Posterior vena cava (tissue), 2 donors: ENCODE results near the gene TAL1. TPM values are rescaled to one million over a fixed set of nuclear protein-coding genes. Genes with fewer than 3 reads are reported as not detected.

Experiments used
- DNase-seq: peaks from one replicate; pipeline ENCODE4 v3.0.0-alpha.2; 2020; ENCODE audit warnings: low spot score
- intact Hi-C, 2 donors: fragments of 100-400 bp; cut with DNase I; formaldehyde crosslinking; loops; one replicate each; pipeline versions ENCODE4 v1.14.1 to v1.14.2; 2022 to 2023
- total RNA-seq, 2 donors: library from RNA; stranded (reverse); fragmentation: NEBNext Ultra II Directional; extraction: Animal tissue kit (Norgen Biotek cat#: 25700); gene quantifications; one replicate each; pipeline ENCODE4 v1.2.1, GENCODE V29; 2021
- donor health status: DM: yes; HTN: yes; CAD: no.
- donor health status: DM: yes; HTN: yes; CAD: no.

TAL1 gene
- total RNA-seq, 2 donors from 2014 or later: 5.3 to 8.7 TPM

DNA sequence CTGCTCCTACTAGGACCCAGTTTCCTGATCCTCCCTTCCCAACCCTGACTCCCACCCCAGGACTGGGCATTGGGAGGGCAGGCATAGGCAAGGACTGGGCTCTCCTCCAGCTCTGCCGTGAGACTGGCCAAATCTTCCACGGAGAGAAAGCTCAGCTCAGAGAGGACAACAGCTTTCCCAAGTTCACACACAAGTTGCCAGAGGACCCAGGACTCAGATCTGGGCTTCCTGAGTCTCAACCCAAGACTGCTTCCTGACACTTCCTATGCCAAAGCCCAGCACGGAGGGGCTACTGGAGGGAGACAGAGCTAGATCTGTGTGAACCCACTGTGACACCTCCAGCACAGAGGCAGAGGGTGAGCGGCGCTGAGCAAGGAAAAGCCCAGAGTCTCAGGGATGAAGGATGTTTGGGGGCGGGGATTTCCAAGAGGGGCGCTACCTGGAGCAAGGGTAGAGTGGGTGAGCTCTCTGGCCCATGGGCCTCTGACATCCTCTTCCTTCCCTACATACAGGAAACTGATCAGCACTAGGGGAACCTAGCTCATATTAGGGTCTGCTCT lies 49.3 kb downstream of the TAL1 start:
- intact Hi-C loops: loop anchor here (10.0 kb wide), 3 partner anchors 82 to 532 kb away; partner anchors contain the start of gene FOXD2 (in 1 of the 2)
- peak; percentile 64 for DNase-seq

DNA sequence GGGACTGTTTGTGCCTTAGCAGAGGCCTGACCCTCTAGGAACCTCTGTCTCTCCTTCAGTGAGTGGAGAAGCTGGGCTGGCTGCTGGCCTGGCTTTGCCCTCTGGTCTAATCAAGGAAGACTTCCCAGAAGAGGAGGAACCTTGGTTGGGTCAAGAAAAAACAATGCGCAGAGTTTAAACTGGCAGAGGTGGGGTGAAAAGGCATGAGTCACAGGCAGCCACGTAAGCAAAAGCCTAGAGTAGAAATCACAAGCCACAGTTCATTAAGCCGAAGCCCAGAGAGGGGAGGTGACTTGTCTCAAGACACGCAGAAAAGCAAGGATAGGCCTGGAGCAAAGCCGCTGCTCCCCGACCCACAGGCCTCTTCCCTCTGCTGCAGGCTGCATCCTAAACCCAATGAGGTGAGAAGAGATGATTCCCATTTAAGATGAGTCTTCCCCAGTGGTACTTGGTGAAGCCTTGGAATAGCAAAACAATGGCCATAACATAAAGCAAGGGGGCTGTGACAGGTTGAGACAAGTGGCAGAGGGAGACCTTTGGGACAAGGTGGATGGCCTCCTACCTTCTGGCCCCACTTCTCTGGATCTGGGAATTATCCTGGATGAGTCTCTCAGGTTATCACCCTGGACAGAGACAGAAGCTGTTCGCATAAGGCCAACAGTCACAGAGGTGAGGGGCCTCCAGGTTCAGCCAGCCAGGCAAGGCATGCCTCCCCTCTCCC lies 49.9 kb downstream of the TAL1 start:
- peak; percentile 61 for DNase-seq
- intact Hi-C loops: loop anchor here (10.0 kb wide), 3 partner anchors 83 to 533 kb away; partner anchors contain the start of gene FOXD2 (in 1 of the 2)

DNA sequence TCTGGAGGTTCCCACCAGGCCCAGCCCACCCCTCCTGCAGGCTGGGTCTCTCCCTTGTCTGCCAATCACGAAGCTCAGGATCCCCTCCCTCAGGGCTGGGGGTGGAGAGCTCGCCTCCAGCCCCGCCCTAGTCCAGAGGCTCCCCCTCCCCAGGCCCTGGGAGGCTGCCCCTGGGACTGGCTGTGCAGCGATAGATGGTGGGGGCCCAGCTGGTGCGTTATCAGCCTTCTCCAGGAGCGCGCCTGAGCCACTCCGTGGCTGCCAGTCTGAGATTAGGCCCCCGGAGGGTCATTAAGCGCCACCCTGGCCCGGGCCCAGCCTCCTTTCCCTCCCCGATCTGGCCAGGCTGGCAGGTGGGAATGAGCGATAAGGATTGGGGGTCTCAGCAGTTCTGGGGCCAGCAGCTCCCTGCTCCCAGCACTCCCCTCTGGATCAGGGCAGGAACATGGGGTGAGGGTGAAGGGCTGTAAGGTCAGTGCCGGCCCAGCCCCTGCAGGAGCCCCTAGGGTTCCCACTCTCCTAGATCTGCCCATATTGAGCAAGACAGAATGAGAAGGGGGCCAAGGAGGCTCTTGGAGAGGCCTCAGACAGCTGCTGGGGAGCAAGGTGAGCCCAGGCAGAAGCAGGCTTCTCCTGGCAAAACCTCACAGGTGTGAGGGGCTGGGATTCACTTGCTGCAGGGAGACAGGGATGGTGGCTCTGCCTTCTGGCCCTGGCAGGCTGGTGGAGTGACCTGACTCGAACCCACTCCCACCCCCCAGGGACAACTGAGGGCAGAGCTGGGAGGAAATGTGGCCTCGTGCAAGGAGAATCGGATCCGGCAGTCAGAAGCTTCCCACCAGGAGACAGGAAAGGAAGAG lies 50.7 kb downstream of the TAL1 start:
- intact Hi-C loops: loop anchor here (10.0 kb wide), 3 partner anchors 83 to 533 kb away; partner anchors contain the start of gene FOXD2 (in 1 of the 2)
- peak; percentile 60 for DNase-seq

- DNase-seq: peak; percentile 44
- intact Hi-C loops: loop anchor here (10.0 kb wide), 3 partner anchors 84 to 534 kb away; partner anchors contain the start of gene FOXD2 (in 1 of the 2)
Measured at GRCh38 chr1:47180603-47181094, 51.4 kb downstream of the TAL1 start.

- DNase-seq: peak; percentile 37
- intact Hi-C loops: loop anchor here (10.0 kb wide), 3 partner anchors 85 to 535 kb away; partner anchors contain the start of gene FOXD2 (in 1 of the 2)
Measured at GRCh38 chr1:47179988-47180563, 51.9 kb downstream of the TAL1 start.

- peak; percentile 98 for DNase-seq
- intact Hi-C loops: no loop called here
Measured at GRCh38 chr1:47179017-47179987, 52.7 kb downstream of the TAL1 start.

DNA sequence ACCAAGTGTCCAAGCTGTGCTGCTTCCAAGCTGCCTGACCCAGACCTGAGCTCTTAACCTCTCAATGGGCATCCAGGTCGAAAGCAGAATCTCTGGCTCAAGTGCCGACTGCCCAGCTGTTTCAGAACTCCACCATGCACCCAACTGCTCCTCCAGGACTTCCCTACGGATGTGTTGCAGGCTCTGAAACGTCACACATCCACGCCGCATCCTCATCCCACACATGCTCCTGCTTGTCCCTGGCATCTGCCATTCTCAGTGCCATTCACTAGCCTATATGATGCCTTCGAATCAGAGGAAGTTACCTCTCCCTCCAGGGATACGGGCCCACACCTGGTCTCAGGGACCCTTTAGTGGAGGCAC lies 53.4 kb downstream of the TAL1 start:
- intact Hi-C loops: no loop called here
- DNase-seq: peak; percentile 58

DNA sequence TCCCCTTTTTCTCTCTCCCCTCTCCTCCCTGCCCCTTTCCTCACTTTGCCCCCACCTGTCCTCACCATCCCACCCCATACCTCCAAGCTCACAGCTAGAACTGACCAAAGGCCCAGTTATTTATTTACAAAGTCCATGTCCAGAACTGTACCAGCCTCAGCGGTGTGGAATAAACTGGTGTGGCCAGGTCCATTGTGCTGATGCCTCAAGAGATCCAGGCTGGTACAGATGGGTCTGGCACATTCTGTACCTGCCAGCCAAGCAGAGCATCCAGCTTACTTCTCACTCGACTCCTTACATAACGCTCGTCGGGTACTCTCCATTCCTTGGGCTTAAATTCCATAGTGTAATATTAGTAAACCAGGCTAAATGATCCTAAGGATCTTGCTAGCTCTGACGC lies 54.0 kb downstream of the TAL1 start:
- DNase-seq: peak; percentile 36
- intact Hi-C loops: no loop called here

GRCh38 chr1:47175227-47175934 lies 56.6 kb downstream of the TAL1 start:
- DNase-seq: peak; percentile 72
- intact Hi-C loops: no loop called here

DNA sequence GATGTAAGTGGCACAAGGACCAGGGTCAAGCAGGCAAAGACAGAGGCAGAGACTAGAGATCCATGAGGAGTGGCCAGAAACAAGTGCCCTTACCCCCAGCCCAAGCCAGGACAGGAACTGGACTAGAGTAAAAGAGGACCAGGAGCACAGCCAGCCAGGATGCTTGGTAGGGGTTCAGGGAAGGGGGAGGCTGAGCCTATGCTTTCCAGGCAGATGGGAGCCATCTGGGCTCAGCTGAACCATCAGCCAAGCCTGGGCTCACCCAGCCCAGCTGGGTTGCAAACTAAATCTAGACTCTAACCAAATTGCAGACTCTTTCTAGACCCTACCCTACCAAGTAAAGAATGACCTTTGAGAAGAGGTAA lies 57.4 kb downstream of the TAL1 start:
- intact Hi-C loops: no loop called here
- DNase-seq: no peak

GRCh38 chr1:47172782-47173181 lies 59.2 kb downstream of the TAL1 start:
- intact Hi-C loops: no loop called here
- peak; percentile 26 for DNase-seq

Other genes with a start within 250 kb of the TAL1 start
- gene CYP4X1, start 208.6 kb downstream of the TAL1 start, total RNA-seq: 10 to 100 TPM in 1 of 2 donors, 1 to 10 TPM in 1; 5.9 to 14.3 TPM
- gene CYP4Z1, start 165.0 kb downstream of the TAL1 start, total RNA-seq: 1 to 10 TPM; 1.4 to 1.5 TPM
- under 1 TPM; 0.10 to 0.32 TPM for gene CYP4A22, start 94.8 kb downstream of the TAL1 start, total RNA-seq
- gene PDZK1IP1, start 42.2 kb downstream of the TAL1 start, total RNA-seq: 1 to 10 TPM in 1 of 2 donors, under 1 TPM in 1; 0.76 to 1.0 TPM
- 1 to 10 TPM in 1 of 2 donors, under 1 TPM in 1; 0.86 to 1.1 TPM for gene STIL, start 81.9 kb upstream of the TAL1 start, total RNA-seq
- gene CMPK1, start 101.6 kb upstream of the TAL1 start, total RNA-seq: 100 to 1,000 TPM; 109 to 127 TPM
- under 1 TPM in 1 of 2 donors, not detected in 1; 0.10 TPM for gene FOXE3, start 184.1 kb upstream of the TAL1 start, total RNA-seq
- under 1 TPM; 0.19 to 0.37 TPM for gene FOXD2, start 205.8 kb upstream of the TAL1 start, total RNA-seq